Keratinocyte (primary cell): ENCODE measurements around the gene RNF144A. TPM values are rescaled to one million over a fixed set of nuclear protein-coding genes. Genes with fewer than 3 reads are reported as not detected.

Source experiments
- DNase-seq: peaks from one replicate; pipeline ENCODE4 v3.0.0-alpha.2; 2011; ENCODE audit warnings: low read depth, missing footprints, low spot score
- FAIRE-seq: peaks from 2 replicates; lab custom pipeline; 2011; peaks lifted over from hg19 to GRCh38; lab: Jason Lieb, UNC
- H2AFZ ChIP-seq: 2 replicates; pipeline ENCODE4 v1.6.0; 2012; ENCODE audit warnings: low read length, control low read depth, inconsistent platforms; ENCODE audit not compliant: control insufficient read depth
- H3K27ac ChIP-seq: 2 replicates; pipeline ENCODE4 v1.5.1; 2011; ENCODE audit warnings: low read length; ENCODE audit not compliant: control insufficient read depth, insufficient read depth
- H3K27me3 ChIP-seq: 3 replicates; pipeline ENCODE4 v1.6.0; 2011; ENCODE audit warnings: low read length; ENCODE audit not compliant: control insufficient read depth, insufficient read depth; ENCODE audit errors: extremely low read depth
- H3K36me3 ChIP-seq, 2 experiments: 2 replicates in 1 of 2; 3 replicates in 1 of 2; pipeline ENCODE4 v1.5.1; 2011; ENCODE audit warnings: low read length in 2 of 2, mild to moderate bottlenecking in 1 of 2; ENCODE audit not compliant: control insufficient read depth in 2 of 2, insufficient read depth in 2 of 2; ENCODE audit errors: extremely low read depth in 1 of 2
- H3K4me1 ChIP-seq: 3 replicates; pipeline ENCODE4 v1.5.1; 2011; ENCODE audit warnings: low read length; ENCODE audit not compliant: control insufficient read depth, insufficient read depth; ENCODE audit errors: extremely low read depth
- H3K4me2 ChIP-seq: 3 replicates; pipeline ENCODE4 v1.6.0; 2011; ENCODE audit warnings: low read depth, low read length; ENCODE audit not compliant: control insufficient read depth, insufficient read depth; ENCODE audit errors: extremely low read depth
- H3K4me3 ChIP-seq, 3 experiments: fragments of 200-600 bp in 1 of 3; sonication (generic) in 1 of 3; 2 replicates in 2 of 3; 3 replicates in 1 of 3; pipeline ENCODE4 v1.5.1; 2011 to 2016; ENCODE audit warnings: low read length in 3 of 3, mild to moderate bottlenecking in 3 of 3, control low read depth in 2 of 3, inconsistent platforms in 1 of 3, low read depth in 1 of 3, mixed read lengths in 1 of 3, mixed run types in 1 of 3, moderate library complexity in 1 of 3; ENCODE audit not compliant: control insufficient read depth in 2 of 3, insufficient read depth in 2 of 3; ENCODE audit errors: extremely low read depth in 1 of 3
- H3K79me2 ChIP-seq: 2 replicates; pipeline ENCODE4 v1.6.0; 2012; ENCODE audit warnings: low read length; ENCODE audit not compliant: control insufficient read depth, insufficient read depth
- H3K9ac ChIP-seq: 3 replicates; pipeline ENCODE4 v1.6.0; 2011; ENCODE audit warnings: low read length; ENCODE audit not compliant: control insufficient read depth, insufficient read depth; ENCODE audit errors: extremely low read depth
- H3K9me1 ChIP-seq: 3 replicates; pipeline ENCODE4 v1.6.0; 2011; ENCODE audit warnings: low read length; ENCODE audit not compliant: control insufficient read depth, insufficient read depth; ENCODE audit errors: extremely low read depth
- H3K9me3 ChIP-seq: 2 replicates; pipeline ENCODE4 v1.5.1; 2012; ENCODE audit warnings: low read depth, low read length; ENCODE audit not compliant: control insufficient read depth
- H4K20me1 ChIP-seq: 3 replicates; pipeline ENCODE4 v1.6.0; 2011; ENCODE audit warnings: low read length; ENCODE audit not compliant: control insufficient read depth, insufficient read depth; ENCODE audit errors: extremely low read depth
- EZH2 ChIP-seq: IDR thresholded peaks from one replicate; pipeline ENCODE4 v1.6.1; 2012; ENCODE audit warnings: inconsistent platforms, mild to moderate bottlenecking, low read length, moderate library complexity
- dilution Hi-C: fragments of 300-500 bp; cut with MboI; formaldehyde crosslinking; loops from one replicate; pipeline ENCODE4 v1.7.0; 2020; ENCODE audit warnings: low sequenced_read_pairs; ENCODE audit not compliant: extremely low pct_ligation_motif_present
- polyA plus RNA-seq, 5 experiments: library from polyadenylated mRNA; depleted of rRNA in 3 of 5; stranded (reverse) in 3 of 5; stranded (forward) in 1 of 5; unstranded in 1 of 5; fragments of >200 nt; gene quantifications; 1 replicate in 1 of 5; 2 replicates in 3 of 5; 3 replicates in 1 of 5; pipeline versions ENCODE4 v1.2.1 to v1.2.3, GENCODE V29; 2011 to 2012; ENCODE audit warnings: missing spikeins in 2 of 5, low read depth in 1 of 5, low replicate concordance in 1 of 5
- TF ChIP-seq, protein P1 (sequence below), 3 experiments: IDR thresholded peaks in 1 of 3; conservative IDR thresholded peaks in 1 of 3; optimal IDR thresholded peaks in 1 of 3; 2 replicates in 2 of 3; 3 replicates in 1 of 3; pipeline versions ENCODE3 to v1.5.1; 2011; ENCODE audit warnings: low read length in 3 of 3, mild to moderate bottlenecking in 3 of 3, moderate library complexity in 2 of 3, control low read depth in 1 of 3, inconsistent platforms in 1 of 3; ENCODE audit not compliant: insufficient read depth in 2 of 3; ENCODE audit errors: extremely low read depth in 1 of 3

Gene RNF144A
- polyA plus RNA-seq, 1 donor (not counting 4 experiments of a cell fraction or from before 2014, with no cell fraction given) = 1.4 TPM

DNA sequence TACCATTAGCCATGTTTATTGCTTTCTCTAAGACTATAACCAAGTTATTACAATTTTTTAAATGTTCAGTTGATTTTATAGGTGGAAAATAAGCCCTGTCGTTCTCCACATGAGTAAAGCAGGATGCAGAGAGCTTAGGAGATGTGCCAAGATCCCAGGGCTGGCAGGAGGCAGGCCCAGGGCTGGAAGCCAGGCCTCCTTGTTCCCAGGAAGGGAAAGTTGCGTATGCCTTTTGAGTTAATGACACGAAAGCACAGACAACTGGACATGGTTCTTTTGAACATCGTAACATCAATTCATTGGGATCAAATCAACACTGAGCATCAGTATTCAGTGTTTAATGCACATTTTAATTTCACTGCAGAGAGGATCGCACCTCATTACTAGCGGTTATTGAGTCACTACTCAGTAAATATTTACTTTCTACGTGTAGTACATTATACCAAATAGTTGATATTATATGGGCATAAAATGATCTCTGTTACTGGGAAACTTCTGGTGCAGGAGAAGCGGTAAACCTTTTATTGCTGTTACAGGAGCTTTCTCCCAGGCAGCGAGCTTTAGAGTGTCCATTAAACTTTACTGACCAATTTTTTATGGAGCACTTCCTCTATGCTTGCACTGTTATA is 60.0 kb downstream of the RNF144A start:
- no peak for DNase-seq
- dilution Hi-C loops = no loop called here
- H3K27ac ChIP-seq = no peak overlapping the region
- no peaks in the 10 kb centered on the region for H3K36me3 ChIP-seq
- no peaks in the 10 kb centered on the region for H4K20me1 ChIP-seq
- no peaks in the 10 kb centered on the region for H3K27me3 ChIP-seq
- FAIRE-seq = no peak
- H3K4me2 ChIP-seq = no peak overlapping the region
- no peaks in the 10 kb centered on the region for H3K9me1 ChIP-seq
- no peaks in the 10 kb centered on the region for H3K9me3 ChIP-seq
- TF ChIP-seq, protein P1, sequence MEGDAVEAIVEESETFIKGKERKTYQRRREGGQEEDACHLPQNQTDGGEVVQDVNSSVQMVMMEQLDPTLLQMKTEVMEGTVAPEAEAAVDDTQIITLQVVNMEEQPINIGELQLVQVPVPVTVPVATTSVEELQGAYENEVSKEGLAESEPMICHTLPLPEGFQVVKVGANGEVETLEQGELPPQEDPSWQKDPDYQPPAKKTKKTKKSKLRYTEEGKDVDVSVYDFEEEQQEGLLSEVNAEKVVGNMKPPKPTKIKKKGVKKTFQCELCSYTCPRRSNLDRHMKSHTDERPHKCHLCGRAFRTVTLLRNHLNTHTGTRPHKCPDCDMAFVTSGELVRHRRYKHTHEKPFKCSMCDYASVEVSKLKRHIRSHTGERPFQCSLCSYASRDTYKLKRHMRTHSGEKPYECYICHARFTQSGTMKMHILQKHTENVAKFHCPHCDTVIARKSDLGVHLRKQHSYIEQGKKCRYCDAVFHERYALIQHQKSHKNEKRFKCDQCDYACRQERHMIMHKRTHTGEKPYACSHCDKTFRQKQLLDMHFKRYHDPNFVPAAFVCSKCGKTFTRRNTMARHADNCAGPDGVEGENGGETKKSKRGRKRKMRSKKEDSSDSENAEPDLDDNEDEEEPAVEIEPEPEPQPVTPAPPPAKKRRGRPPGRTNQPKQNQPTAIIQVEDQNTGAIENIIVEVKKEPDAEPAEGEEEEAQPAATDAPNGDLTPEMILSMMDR (optimal IDR thresholded peaks at IDR 0.05 in 1 of 3, IDR thresholded peaks at IDR 0.05 in 1 of 3, conservative IDR thresholded peaks at IDR 0.05 in 1 of 3; ENCODE audit: extremely low read depth in 1 of 3, insufficient read depth in 2 of 3, low read length in 3 of 3) = no peak
- no peak overlapping the region for H3K4me3 ChIP-seq
- H3K79me2 ChIP-seq = no peaks in the 10 kb centered on the region
- peaks cover 11% of the 10 kb centered on the region for H3K4me1 ChIP-seq
- no peak overlapping the region for H2AFZ ChIP-seq
- no peak overlapping the region for H3K9ac ChIP-seq

- H3K4me1 ChIP-seq = peaks cover 11% of the 10 kb centered on the region
- no peak for FAIRE-seq
- no peaks in the 10 kb centered on the region for H3K27me3 ChIP-seq
- no peak overlapping the region for H3K4me3 ChIP-seq
- H3K9ac ChIP-seq = no peak overlapping the region
- DNase-seq = no peak
- no peaks in the 10 kb centered on the region for H4K20me1 ChIP-seq
- H3K9me1 ChIP-seq = no peaks in the 10 kb centered on the region
- no peaks in the 10 kb centered on the region for H3K36me3 ChIP-seq
- no peaks in the 10 kb centered on the region for H3K79me2 ChIP-seq
- TF ChIP-seq EZH2 = no peak
- TF ChIP-seq, protein P1 (optimal IDR thresholded peaks at IDR 0.05 in 1 of 3, IDR thresholded peaks at IDR 0.05 in 1 of 3, conservative IDR thresholded peaks at IDR 0.05 in 1 of 3; ENCODE audit: extremely low read depth in 1 of 3, insufficient read depth in 2 of 3, low read length in 3 of 3) = no peak
- dilution Hi-C loops = no loop called here
- no peak overlapping the region for H3K27ac ChIP-seq
- no peaks in the 10 kb centered on the region for H3K9me3 ChIP-seq
- no peak overlapping the region for H2AFZ ChIP-seq
- no peak overlapping the region for H3K4me2 ChIP-seq
These were observed 60.6 kb downstream of the RNF144A start for GRCh38 chr2:6977786-6978185.
